K562 (cell line): Measurements from ENCODE around the gene PSMD7. TPM values are rescaled to one million over a fixed set of nuclear protein-coding genes. Genes with fewer than 3 reads are reported as not detected.

Experiments
- HMBOX1 ChIP-seq: sonication (generic); IDR thresholded peaks from 2 replicates; pipeline ENCODE4 v1.6.1; 2016
- KDM1A ChIP-seq, 2 experiments: fragments of 450-650 bp; IDR thresholded peaks; 2 replicates each; pipeline ENCODE4 v1.6.1; 2016; ENCODE audit warnings: mild to moderate bottlenecking in 2 of 2
- L3MBTL2 ChIP-seq: fragments of 450-650 bp; IDR thresholded peaks from 2 replicates; pipeline ENCODE4 v1.6.1; 2016; ENCODE audit warnings: mild to moderate bottlenecking, moderate library complexity
- MIER1 ChIP-seq: fragments of 450-650 bp; IDR thresholded peaks from 2 replicates; pipeline ENCODE4 v1.6.1; 2016; ENCODE audit warnings: antibody characterized with exemption, mild to moderate bottlenecking, low read depth
- NCOA4 ChIP-seq: fragments of 450-650 bp; IDR thresholded peaks from 2 replicates; pipeline ENCODE4 v1.6.1; 2018; ENCODE audit warnings: mild to moderate bottlenecking; ENCODE audit not compliant: partially characterized antibody
- NFATC3 ChIP-seq: fragments of 450-650 bp; IDR thresholded peaks from 2 replicates; pipeline ENCODE4 v1.6.1; 2017; ENCODE audit warnings: mild to moderate bottlenecking
- PHF20 ChIP-seq: fragments of 450-650 bp; IDR thresholded peaks from 2 replicates; pipeline ENCODE4 v1.6.1; 2018; ENCODE audit not compliant: partially characterized antibody
- PRPF4 ChIP-seq: fragments of 200-400 bp; formaldehyde crosslinking; IDR thresholded peaks from one replicate; pipeline ENCODE4 v1.6.1; 2017; ENCODE audit warnings: low read length, low read depth, mild to moderate bottlenecking; ENCODE audit not compliant: insufficient read depth, poor library complexity, severe bottlenecking
- RBM22 ChIP-seq: fragments of 200-400 bp; formaldehyde crosslinking; IDR thresholded peaks from 2 replicates; pipeline ENCODE4 v1.6.1; 2018; ENCODE audit warnings: low read length, low read depth; ENCODE audit not compliant: poor library complexity, severe bottlenecking
- SAFB ChIP-seq: fragments of 200-400 bp; formaldehyde crosslinking; IDR thresholded peaks from 2 replicates; pipeline ENCODE4 v1.6.1; 2017; ENCODE audit warnings: low read depth, low read length, borderline replicate concordance
- SP1 ChIP-seq: sonication (generic); formaldehyde crosslinking; IDR thresholded peaks from 2 replicates; pipeline ENCODE4 v1.8.1; 2022; ENCODE audit warnings: mild to moderate bottlenecking, missing genetic modification reagents
- SREBF1 ChIP-seq: fragments of 150-350 bp; IDR thresholded peaks from 2 replicates; pipeline ENCODE4 v1.6.1; 2014; ENCODE audit warnings: antibody characterized with exemption, low read depth, low read length, borderline replicate concordance
- TAF9B ChIP-seq: fragments of 450-650 bp; IDR thresholded peaks from 2 replicates; pipeline ENCODE4 v1.6.1; 2018; ENCODE audit warnings: mild to moderate bottlenecking; ENCODE audit not compliant: partially characterized antibody
- U2AF2 ChIP-seq: fragments of 200-400 bp; formaldehyde crosslinking; optimal IDR thresholded peaks from 2 replicates; pipeline ENCODE3; 2017; ENCODE audit warnings: low read depth, mild to moderate bottlenecking, low read length
- ZFX ChIP-seq: sonication (generic); formaldehyde crosslinking; IDR thresholded peaks from 2 replicates; pipeline ENCODE4 v1.8.0; 2022; ENCODE audit warnings: mild to moderate bottlenecking, missing genetic modification reagents, moderate library complexity
- ZNF445 ChIP-seq: fragments of 250-450 bp; sonication (Bioruptor Pico); IDR thresholded peaks from 2 replicates; pipeline ENCODE4 v1.4.0; 2020; ENCODE audit warnings: low read depth, mild to moderate bottlenecking, moderate library complexity
- polyA plus RNA-seq, 8 experiments: library from polyadenylated mRNA; depleted of rRNA in 4 of 8; stranded (reverse) in 5 of 8; unstranded in 3 of 8; fragments of >200 nt; fragmentation: Nextera tagmentation in 2 of 8; fragmentation: Illumina TruSeq in 1 of 8; extraction: Ambion mirVana in 2 of 8; extraction: Trizol in 1 of 8; gene quantifications; 2 replicates each; pipeline versions ENCODE4 v1.2.1 to v1.2.3, GENCODE V29; 2011 to 2014; ENCODE audit warnings: inconsistent platforms in 1 of 8, missing spikeins in 1 of 8
- total RNA-seq, 7 experiments: library from RNA; depleted of rRNA in 6 of 7; stranded (reverse); fragments of >200 nt in 6 of 7; fragmentation: Illumina TruSeq in 2 of 7; extraction: Trizol in 2 of 7; gene quantifications; 2 replicates each; pipeline versions ENCODE4 v1.2.1 to v1.2.3, GENCODE V29; 2011 to 2021; ENCODE audit warnings: low replicate concordance in 1 of 7
- TF ChIP-seq, protein P1 (sequence below): fragments of 250-450 bp; sonication (Bioruptor Pico); IDR thresholded peaks from 2 replicates; pipeline ENCODE4 v1.4.0; 2020
- TF ChIP-seq, protein P2 (sequence below): sonication (generic); formaldehyde crosslinking; IDR thresholded peaks from 2 replicates; pipeline ENCODE4 v1.8.0; 2022; ENCODE audit warnings: mild to moderate bottlenecking, missing genetic modification reagents

Gene PSMD7
- total and polyA plus RNA-seq, 9 of the 15 experiments (the other 6 are each of a cell fraction or from before 2014, with no cell fraction given) = 100 to 226 (median 156) TPM

DNA sequence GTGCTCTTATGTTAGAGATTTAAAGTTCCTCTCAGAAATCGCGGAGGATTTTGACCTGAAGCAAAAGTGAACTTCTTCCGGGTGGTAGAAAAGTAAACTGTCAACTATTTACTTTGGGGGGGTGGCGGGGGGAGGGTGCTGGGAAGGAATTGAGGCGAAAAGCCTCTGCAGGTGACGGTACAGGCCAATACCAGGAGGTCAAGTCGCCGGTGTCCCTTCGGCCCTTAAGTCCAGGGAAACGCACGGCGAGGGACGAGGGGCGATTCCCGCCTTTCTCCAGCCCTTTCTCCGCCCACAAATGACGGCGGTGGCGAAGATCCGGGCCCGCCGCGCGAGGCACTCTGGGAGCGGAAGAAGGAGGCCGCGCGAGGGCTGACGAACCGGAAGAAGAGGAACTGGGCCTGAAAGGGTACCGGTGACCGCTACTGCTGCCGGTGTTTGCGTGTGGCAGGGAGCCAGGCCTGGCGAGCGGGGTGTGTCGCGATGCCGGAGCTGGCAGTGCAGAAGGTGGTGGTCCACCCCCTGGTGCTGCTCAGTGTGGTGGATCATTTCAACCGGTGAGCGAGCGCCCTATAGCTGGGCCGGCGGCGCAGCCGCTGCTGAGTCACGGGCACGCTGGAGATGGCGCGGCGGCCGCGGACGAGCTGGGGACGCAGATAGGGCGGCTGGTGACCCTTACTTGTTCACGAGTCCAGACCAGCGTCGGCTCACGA is at the start of gene PSMD7 (continued):
- TF ChIP-seq, protein P1, sequence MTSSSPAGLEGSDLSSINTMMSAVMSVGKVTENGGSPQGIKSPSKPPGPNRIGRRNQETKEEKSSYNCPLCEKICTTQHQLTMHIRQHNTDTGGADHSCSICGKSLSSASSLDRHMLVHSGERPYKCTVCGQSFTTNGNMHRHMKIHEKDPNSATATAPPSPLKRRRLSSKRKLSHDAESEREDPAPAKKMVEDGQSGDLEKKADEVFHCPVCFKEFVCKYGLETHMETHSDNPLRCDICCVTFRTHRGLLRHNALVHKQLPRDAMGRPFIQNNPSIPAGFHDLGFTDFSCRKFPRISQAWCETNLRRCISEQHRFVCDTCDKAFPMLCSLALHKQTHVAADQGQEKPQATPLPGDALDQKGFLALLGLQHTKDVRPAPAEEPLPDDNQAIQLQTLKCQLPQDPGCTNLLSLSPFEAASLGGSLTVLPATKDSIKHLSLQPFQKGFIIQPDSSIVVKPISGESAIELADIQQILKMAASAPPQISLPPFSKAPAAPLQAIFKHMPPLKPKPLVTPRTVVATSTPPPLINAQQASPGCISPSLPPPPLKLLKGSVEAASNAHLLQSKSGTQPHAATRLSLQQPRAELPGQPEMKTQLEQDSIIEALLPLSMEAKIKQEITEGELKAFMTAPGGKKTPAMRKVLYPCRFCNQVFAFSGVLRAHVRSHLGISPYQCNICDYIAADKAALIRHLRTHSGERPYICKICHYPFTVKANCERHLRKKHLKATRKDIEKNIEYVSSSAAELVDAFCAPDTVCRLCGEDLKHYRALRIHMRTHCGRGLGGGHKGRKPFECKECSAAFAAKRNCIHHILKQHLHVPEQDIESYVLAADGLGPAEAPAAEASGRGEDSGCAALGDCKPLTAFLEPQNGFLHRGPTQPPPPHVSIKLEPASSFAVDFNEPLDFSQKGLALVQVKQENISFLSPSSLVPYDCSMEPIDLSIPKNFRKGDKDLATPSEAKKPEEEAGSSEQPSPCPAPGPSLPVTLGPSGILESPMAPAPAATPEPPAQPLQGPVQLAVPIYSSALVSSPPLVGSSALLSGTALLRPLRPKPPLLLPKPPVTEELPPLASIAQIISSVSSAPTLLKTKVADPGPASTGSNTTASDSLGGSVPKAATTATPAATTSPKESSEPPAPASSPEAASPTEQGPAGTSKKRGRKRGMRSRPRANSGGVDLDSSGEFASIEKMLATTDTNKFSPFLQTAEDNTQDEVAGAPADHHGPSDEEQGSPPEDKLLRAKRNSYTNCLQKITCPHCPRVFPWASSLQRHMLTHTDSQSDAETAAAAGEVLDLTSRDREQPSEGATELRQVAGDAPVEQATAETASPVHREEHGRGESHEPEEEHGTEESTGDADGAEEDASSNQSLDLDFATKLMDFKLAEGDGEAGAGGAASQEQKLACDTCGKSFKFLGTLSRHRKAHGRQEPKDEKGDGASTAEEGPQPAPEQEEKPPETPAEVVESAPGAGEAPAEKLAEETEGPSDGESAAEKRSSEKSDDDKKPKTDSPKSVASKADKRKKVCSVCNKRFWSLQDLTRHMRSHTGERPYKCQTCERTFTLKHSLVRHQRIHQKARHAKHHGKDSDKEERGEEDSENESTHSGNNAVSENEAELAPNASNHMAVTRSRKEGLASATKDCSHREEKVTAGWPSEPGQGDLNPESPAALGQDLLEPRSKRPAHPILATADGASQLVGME (CRISPR knock-in tag) = 0 out of 2 replicates have a peak, but pooled peaks have one; percentile 69
- peak; percentile 76 for TF ChIP-seq TAF9B
- no peak for TF ChIP-seq PRPF4
- TF ChIP-seq L3MBTL2 = peak; percentile 99
- peak; percentile 99 for TF ChIP-seq ZFX (CRISPR knock-in tag)
- no peak for TF ChIP-seq SREBF1
- TF ChIP-seq HMBOX1 = no peak
- no peak for TF ChIP-seq NFATC3
- no peak for TF ChIP-seq KDM1A (IDR thresholded peaks at IDR 0.05)
- TF ChIP-seq, protein P2, sequence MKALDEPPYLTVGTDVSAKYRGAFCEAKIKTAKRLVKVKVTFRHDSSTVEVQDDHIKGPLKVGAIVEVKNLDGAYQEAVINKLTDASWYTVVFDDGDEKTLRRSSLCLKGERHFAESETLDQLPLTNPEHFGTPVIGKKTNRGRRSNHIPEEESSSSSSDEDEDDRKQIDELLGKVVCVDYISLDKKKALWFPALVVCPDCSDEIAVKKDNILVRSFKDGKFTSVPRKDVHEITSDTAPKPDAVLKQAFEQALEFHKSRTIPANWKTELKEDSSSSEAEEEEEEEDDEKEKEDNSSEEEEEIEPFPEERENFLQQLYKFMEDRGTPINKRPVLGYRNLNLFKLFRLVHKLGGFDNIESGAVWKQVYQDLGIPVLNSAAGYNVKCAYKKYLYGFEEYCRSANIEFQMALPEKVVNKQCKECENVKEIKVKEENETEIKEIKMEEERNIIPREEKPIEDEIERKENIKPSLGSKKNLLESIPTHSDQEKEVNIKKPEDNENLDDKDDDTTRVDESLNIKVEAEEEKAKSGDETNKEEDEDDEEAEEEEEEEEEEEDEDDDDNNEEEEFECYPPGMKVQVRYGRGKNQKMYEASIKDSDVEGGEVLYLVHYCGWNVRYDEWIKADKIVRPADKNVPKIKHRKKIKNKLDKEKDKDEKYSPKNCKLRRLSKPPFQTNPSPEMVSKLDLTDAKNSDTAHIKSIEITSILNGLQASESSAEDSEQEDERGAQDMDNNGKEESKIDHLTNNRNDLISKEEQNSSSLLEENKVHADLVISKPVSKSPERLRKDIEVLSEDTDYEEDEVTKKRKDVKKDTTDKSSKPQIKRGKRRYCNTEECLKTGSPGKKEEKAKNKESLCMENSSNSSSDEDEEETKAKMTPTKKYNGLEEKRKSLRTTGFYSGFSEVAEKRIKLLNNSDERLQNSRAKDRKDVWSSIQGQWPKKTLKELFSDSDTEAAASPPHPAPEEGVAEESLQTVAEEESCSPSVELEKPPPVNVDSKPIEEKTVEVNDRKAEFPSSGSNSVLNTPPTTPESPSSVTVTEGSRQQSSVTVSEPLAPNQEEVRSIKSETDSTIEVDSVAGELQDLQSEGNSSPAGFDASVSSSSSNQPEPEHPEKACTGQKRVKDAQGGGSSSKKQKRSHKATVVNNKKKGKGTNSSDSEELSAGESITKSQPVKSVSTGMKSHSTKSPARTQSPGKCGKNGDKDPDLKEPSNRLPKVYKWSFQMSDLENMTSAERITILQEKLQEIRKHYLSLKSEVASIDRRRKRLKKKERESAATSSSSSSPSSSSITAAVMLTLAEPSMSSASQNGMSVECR (CRISPR knock-in tag) = peak; percentile 96
- no peak for TF ChIP-seq MIER1
- no peak for TF ChIP-seq ZNF445 (CRISPR knock-in tag)
- peak; percentile 61 for TF ChIP-seq RBM22
- TF ChIP-seq SP1 (CRISPR knock-in tag) = peak; percentile 97
- peak; percentile 94 for TF ChIP-seq PHF20
- TF ChIP-seq U2AF2 = no peak
- TF ChIP-seq SAFB = no peak
- TF ChIP-seq NCOA4 = no peak
